Measurements from ENCODE around the gene ARMC12. TPM values are rescaled to one million over a fixed set of nuclear protein-coding genes. Genes with fewer than 3 reads are reported as not detected.
A peak's percentile ranks its signal among the peaks of the same experiment; 100 is the strongest.

The ARMC12 gene
- total and polyA plus RNA-seq, 2 of the 13 experiments (the other 11 are each of a cell fraction or from before 2014, with no cell fraction given) = 1.3 TPM; not detected in 1

- TF ChIP-seq FOXA1 (IDR thresholded peaks at IDR 0.05) = no peak
- no peak for TF ChIP-seq FOXA1 (CRISPR knock-in tag; IDR thresholded peaks at IDR 0.05)
- no peak for TF ChIP-seq ZFAT (CRISPR knock-in tag; conservative IDR thresholded peaks at IDR 0.05)
- no peak for TF ChIP-seq RFXAP (CRISPR knock-in tag; IDR thresholded peaks at IDR 0.05; ENCODE audit: borderline replicate concordance)
- TF ChIP-seq NFYC (CRISPR knock-in tag; IDR thresholded peaks at IDR 0.05) = no peak
- no peak for TF ChIP-seq MBNL3 (CRISPR knock-in tag; conservative IDR thresholded peaks at IDR 0.05)
- TF ChIP-seq, protein P1, sequence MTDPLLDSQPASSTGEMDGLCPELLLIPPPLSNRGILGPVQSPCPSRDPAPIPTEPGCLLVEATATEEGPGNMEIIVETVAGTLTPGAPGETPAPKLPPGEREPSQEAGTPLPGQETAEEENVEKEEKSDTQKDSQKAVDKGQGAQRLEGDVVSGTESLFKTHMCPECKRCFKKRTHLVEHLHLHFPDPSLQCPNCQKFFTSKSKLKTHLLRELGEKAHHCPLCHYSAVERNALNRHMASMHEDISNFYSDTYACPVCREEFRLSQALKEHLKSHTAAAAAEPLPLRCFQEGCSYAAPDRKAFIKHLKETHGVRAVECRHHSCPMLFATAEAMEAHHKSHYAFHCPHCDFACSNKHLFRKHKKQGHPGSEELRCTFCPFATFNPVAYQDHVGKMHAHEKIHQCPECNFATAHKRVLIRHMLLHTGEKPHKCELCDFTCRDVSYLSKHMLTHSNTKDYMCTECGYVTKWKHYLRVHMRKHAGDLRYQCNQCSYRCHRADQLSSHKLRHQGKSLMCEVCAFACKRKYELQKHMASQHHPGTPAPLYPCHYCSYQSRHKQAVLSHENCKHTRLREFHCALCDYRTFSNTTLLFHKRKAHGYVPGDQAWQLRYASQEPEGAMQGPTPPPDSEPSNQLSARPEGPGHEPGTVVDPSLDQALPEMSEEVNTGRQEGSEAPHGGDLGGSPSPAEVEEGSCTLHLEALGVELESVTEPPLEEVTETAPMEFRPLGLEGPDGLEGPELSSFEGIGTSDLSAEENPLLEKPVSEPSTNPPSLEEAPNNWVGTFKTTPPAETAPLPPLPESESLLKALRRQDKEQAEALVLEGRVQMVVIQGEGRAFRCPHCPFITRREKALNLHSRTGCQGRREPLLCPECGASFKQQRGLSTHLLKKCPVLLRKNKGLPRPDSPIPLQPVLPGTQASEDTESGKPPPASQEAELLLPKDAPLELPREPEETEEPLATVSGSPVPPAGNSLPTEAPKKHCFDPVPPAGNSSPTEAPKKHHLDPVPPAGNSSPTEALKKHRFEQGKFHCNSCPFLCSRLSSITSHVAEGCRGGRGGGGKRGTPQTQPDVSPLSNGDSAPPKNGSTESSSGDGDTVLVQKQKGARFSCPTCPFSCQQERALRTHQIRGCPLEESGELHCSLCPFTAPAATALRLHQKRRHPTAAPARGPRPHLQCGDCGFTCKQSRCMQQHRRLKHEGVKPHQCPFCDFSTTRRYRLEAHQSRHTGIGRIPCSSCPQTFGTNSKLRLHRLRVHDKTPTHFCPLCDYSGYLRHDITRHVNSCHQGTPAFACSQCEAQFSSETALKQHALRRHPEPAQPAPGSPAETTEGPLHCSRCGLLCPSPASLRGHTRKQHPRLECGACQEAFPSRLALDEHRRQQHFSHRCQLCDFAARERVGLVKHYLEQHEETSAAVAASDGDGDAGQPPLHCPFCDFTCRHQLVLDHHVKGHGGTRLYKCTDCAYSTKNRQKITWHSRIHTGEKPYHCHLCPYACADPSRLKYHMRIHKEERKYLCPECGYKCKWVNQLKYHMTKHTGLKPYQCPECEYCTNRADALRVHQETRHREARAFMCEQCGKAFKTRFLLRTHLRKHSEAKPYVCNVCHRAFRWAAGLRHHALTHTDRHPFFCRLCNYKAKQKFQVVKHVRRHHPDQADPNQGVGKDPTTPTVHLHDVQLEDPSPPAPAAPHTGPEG (CRISPR knock-in tag; IDR thresholded peaks at IDR 0.05) = 0 out of 2 replicates have a peak, but pooled peaks have one; percentile 20
- no peak for TF ChIP-seq KLF12 (CRISPR knock-in tag; IDR thresholded peaks at IDR 0.05; ENCODE audit: borderline replicate concordance)
- TF ChIP-seq, protein P2, sequence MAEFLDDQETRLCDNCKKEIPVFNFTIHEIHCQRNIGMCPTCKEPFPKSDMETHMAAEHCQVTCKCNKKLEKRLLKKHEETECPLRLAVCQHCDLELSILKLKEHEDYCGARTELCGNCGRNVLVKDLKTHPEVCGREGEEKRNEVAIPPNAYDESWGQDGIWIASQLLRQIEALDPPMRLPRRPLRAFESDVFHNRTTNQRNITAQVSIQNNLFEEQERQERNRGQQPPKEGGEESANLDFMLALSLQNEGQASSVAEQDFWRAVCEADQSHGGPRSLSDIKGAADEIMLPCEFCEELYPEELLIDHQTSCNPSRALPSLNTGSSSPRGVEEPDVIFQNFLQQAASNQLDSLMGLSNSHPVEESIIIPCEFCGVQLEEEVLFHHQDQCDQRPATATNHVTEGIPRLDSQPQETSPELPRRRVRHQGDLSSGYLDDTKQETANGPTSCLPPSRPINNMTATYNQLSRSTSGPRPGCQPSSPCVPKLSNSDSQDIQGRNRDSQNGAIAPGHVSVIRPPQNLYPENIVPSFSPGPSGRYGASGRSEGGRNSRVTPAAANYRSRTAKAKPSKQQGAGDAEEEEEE (CRISPR knock-in tag; IDR thresholded peaks at IDR 0.05; ENCODE audit: borderline replicate concordance) = no peak
- peak; percentile 24; the same call in 1 of the 2 replicates for TF ChIP-seq KAT8 (CRISPR knock-in tag; IDR thresholded peaks at IDR 0.05)
- TF ChIP-seq, protein P3, sequence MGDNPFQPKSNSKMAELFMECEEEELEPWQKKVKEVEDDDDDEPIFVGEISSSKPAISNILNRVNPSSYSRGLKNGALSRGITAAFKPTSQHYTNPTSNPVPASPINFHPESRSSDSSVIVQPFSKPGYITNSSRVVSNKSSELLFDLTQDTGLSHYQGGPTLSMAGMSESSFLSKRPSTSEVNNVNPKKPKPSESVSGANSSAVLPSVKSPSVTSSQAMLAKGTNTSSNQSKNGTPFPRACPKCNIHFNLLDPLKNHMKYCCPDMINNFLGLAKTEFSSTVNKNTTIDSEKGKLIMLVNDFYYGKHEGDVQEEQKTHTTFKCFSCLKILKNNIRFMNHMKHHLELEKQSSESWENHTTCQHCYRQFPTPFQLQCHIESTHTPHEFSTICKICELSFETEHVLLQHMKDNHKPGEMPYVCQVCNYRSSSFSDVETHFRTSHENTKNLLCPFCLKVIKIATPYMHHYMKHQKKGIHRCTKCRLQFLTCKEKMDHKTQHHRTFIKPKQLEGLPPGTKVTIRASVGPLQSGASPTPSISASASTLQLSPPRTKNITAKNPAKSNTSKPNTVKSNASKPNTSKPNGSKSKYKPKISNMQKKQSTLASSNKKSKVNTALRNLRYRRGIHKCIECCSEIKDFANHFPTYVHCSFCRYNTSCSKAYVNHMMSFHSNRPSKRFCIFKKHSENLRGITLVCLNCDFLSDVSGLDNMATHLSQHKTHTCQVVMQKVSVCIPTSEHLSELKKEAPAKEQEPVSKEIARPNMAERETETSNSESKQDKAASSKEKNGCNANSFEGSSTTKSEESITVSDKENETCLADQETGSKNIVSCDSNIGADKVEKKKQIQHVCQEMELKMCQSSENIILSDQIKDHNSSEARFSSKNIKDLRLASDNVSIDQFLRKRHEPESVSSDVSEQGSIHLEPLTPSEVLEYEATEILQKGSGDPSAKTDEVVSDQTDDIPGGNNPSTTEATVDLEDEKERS (CRISPR knock-in tag; IDR thresholded peaks at IDR 0.05) = no peak
- TF ChIP-seq ZNF746 (CRISPR knock-in tag; IDR thresholded peaks at IDR 0.05) = no peak
- TF ChIP-seq ZNF383 (CRISPR knock-in tag; IDR thresholded peaks at IDR 0.05; ENCODE audit: borderline replicate concordance) = no peak
- peak; percentile 55; the same call in 1 of the 2 replicates for TF ChIP-seq IKZF5 (CRISPR knock-in tag; IDR thresholded peaks at IDR 0.05)
- TF ChIP-seq ZNF501 (CRISPR knock-in tag; IDR thresholded peaks at IDR 0.05) = no peak
- TF ChIP-seq ZNF766 (CRISPR knock-in tag; IDR thresholded peaks at IDR 0.05; ENCODE audit: borderline replicate concordance) = no peak
- no peak for TF ChIP-seq ZNF460 (CRISPR knock-in tag; IDR thresholded peaks at IDR 0.05; ENCODE audit: borderline replicate concordance)
- TF ChIP-seq CCDC6 (CRISPR knock-in tag; IDR thresholded peaks at IDR 0.05) = no peak
Measured at GRCh38 chr6:35736253-35736894, 458 bp upstream of the ARMC12 start (continued).

Measured in HepG2 (cell line).